ENCODE data around the gene CRYZ. TPM values are rescaled to one million over a fixed set of nuclear protein-coding genes. Genes with fewer than 3 reads are reported as not detected.
"Not testable (repeated sequence)": the region's sequence is repeated elsewhere in the genome, so short reads cannot be mapped to it uniquely, and the experiment has no call there.

Gene CRYZ
- total RNA-seq, 2 experiments from 2014 or later = 32.1 to 33.8 TPM

DNA sequence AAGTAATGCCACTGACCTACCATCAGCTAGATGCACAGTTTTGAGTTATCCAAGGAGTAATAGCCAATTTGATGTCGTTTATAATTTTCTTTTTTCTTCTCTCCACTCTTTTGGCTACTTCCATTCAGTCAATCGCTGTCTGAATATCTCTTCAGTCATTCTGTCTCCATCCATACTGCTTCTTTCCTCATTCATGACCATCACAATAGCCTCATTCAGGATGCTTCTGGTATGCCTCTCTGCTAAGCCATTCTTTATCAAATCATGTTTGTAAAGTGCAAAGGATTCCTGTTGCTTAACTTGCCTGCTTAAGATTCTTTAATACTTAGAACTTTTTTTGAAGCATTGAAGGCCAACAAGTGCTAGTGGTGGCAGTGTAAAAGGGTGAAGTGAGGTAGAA is 20.3 kb upstream of the CRYZ start:
- no peaks in the 10 kb centered on the region for H3K4me1 Mint-ChIP-seq
- H3K9me3 Mint-ChIP-seq = peaks cover 14% of the 10 kb centered on the region
- no peak overlapping the region for H3K4me3 Mint-ChIP-seq
- peaks cover 76% of the 10 kb centered on the region for H3K36me3 Mint-ChIP-seq (ENCODE audit: low read depth)
- ChIA-PET POLR2A (no interaction called here), CTCF (no interaction called here)
- H3K27ac Mint-ChIP-seq = no peak overlapping the region
- H3K27me3 Mint-ChIP-seq = no peaks in the 10 kb centered on the region
- DNase-seq = no peak

- ChIA-PET POLR2A (no interaction called here), CTCF (no interaction called here)
- Mint-ChIP-seq H3K36me3 (ENCODE audit: low read depth) (peaks cover 67% of the 10 kb centered on the region), H3K9me3 (peaks cover 12% of the 10 kb centered on the region), H3K4me3 (no peak overlapping the region), H3K27ac (peak overlapping the region; percentile 42), H3K27me3 (no peaks in the 10 kb centered on the region), H3K4me1 (no peaks in the 10 kb centered on the region)
- no peak for DNase-seq
These were observed 16.1 kb upstream of the CRYZ start for GRCh38 chr1:74748960-74749359.

GRCh38 chr1:74745247-74745646 is 12.4 kb upstream of the CRYZ start:
- H3K27me3 Mint-ChIP-seq, H3K4me3 Mint-ChIP-seq, DNase-seq, H3K27ac Mint-ChIP-seq, H3K4me1 Mint-ChIP-seq, POLR2A ChIA-PET: not testable (repeated sequence)
- Mint-ChIP-seq H3K9me3 (peaks cover 24% of the 10 kb centered on the region), H3K36me3 (ENCODE audit: low read depth) (peaks cover 76% of the 10 kb centered on the region)
- CTCF ChIA-PET = interaction anchor here (1.1 kb wide), 1 partner anchor 11 kb away, joined by 3 read pairs; no protein-coding TSS in a partner anchor

GRCh38 chr1:74740307-74740980 is 7.6 kb upstream of the CRYZ start:
- H3K4me3 Mint-ChIP-seq, H3K27me3 Mint-ChIP-seq, H3K4me1 Mint-ChIP-seq, POLR2A ChIA-PET, H3K27ac Mint-ChIP-seq, CTCF ChIA-PET, DNase-seq: not testable (repeated sequence)
- H3K36me3 Mint-ChIP-seq (ENCODE audit: low read depth) = peaks cover 75% of the 10 kb centered on the region
- peaks cover 28% of the 10 kb centered on the region for H3K9me3 Mint-ChIP-seq

DNA sequence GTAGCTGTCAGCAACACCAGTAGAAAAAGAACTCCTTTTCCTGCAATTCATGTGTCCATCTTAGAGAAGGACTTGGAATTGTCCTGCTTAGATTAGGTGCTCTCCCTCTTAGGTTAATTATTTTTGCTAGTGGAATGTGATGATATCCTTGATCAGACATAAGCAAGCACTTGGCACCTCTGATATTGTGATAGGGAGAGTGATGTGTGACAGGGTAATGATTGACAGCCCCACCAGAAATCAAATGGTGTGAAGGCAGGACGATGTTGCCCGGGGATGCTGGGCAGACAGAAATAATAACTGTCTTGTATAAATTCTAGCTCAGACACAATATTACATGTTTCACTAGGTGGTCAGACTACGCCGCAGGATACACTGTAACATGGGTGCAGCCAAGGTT is 4.5 kb upstream of the CRYZ start:
- Mint-ChIP-seq H3K36me3 (ENCODE audit: low read depth) (peaks cover 50% of the 10 kb centered on the region), H3K27me3 (no peaks in the 10 kb centered on the region), H3K27ac (no peak overlapping the region), H3K4me3 (no peak overlapping the region), H3K9me3 (peaks cover 13% of the 10 kb centered on the region), H3K4me1 (peaks cover 15% of the 10 kb centered on the region)
- POLR2A ChIA-PET = no interaction called here
- CTCF ChIA-PET = no interaction called here
- no peak for DNase-seq

- H3K27me3 Mint-ChIP-seq = no peaks in the 10 kb centered on the region
- CTCF ChIA-PET = interaction anchor here (0.7 to 2.1 kb wide), 11 partner anchors 9 to 33 kb away, joined by 3 to 6 read pairs (median 4); no protein-coding TSS in a partner anchor
- POLR2A ChIA-PET = interaction anchor here (0.6 kb wide), 1 partner anchor 19 kb away, joined by 10 read pairs; no protein-coding TSS in a partner anchor
These were observed 994 bp upstream of the CRYZ start for GRCh38 chr1:74733604-74734484.

GRCh38 chr1:74732071-74732946 is 541 bp downstream of the CRYZ start:
- H3K27me3 Mint-ChIP-seq, DNase-seq, H3K9me3 Mint-ChIP-seq, POLR2A ChIA-PET: not testable (repeated sequence)
- Mint-ChIP-seq H3K4me1 (peaks cover 31% of the 10 kb centered on the region), H3K36me3 (ENCODE audit: low read depth) (peaks cover 14% of the 10 kb centered on the region), H3K27ac (peak overlapping the region; percentile 99), H3K4me3 (peak overlapping the region; percentile 97)
- CTCF ChIA-PET = interaction anchor here (1.2 to 2.1 kb wide), 4 partner anchors 10 to 22 kb away, joined by 3 to 6 read pairs (median 4); no protein-coding TSS in a partner anchor

More at GRCh38 chr1:74733604-74734484, 994 bp upstream of the CRYZ start:
- Mint-ChIP-seq H3K9me3 (no peaks in the 10 kb centered on the region), H3K27ac (peak overlapping the region; percentile 99), H3K4me3 (peak overlapping the region; percentile 97), H3K4me1 (peaks cover 31% of the 10 kb centered on the region), H3K36me3 (ENCODE audit: low read depth) (peaks cover 22% of the 10 kb centered on the region)
- DNase-seq = peak; percentile 78

- POLR2A ChIA-PET = no interaction called here
- peaks cover 18% of the 10 kb centered on the region for H3K36me3 Mint-ChIP-seq (ENCODE audit: low read depth)
- no peaks in the 10 kb centered on the region for H3K27me3 Mint-ChIP-seq
- H3K27ac Mint-ChIP-seq = peak overlapping the region; percentile 77
- H3K4me3 Mint-ChIP-seq = peak overlapping the region; percentile 56
- no peak for DNase-seq
- peaks cover 31% of the 10 kb centered on the region for H3K4me1 Mint-ChIP-seq
- H3K9me3 Mint-ChIP-seq = peaks cover 7% of the 10 kb centered on the region
- CTCF ChIA-PET = no interaction called here
These were observed 1.3 kb downstream of the CRYZ start for GRCh38 chr1:74731399-74732052.

DNA sequence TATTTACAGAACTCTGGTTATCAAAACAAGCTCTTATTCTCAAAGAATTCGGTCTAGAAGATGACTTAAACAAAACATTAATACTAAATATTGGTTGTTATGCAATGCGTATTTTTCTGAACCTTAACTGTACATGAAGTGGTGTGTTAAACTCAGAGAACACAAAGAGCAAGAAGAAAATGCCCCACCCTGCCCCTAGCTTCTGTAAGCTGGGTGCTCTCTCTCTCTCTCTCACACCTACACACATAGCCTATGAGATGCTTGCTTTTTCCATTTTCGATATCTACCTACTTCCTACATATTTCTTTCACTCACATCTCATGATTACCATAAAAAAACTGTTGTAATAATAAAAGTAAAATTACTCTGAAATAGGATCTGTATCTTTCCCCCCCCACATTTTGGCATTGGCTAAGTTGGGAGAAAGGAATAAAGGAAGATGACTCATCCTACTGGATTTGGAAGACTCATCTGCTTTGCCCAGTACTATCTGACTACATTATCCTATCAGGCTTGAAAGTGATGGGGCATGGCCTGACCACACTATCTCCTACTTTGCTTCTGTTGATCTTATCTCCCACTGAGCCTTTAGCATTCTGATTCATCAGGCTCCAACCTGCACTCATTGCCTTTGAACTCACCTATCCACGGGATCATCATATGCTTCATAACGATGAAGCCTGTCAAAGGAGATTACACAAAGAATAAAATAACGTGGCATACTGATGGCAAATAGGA is 2.9 kb downstream of the CRYZ start:
- no peak overlapping the region for H3K4me3 Mint-ChIP-seq
- ChIA-PET POLR2A (no interaction called here), CTCF (interaction anchor here (1.0 kb wide), 1 partner anchor 12 kb away, joined by 3 read pairs; no protein-coding TSS in a partner anchor)
- DNase-seq = no peak
- H3K36me3 Mint-ChIP-seq (ENCODE audit: low read depth) = peaks cover 29% of the 10 kb centered on the region
- H3K27ac Mint-ChIP-seq = no peak overlapping the region
- no peaks in the 10 kb centered on the region for H3K27me3 Mint-ChIP-seq
- H3K9me3 Mint-ChIP-seq = peaks cover 12% of the 10 kb centered on the region
- peaks cover 31% of the 10 kb centered on the region for H3K4me1 Mint-ChIP-seq

DNA sequence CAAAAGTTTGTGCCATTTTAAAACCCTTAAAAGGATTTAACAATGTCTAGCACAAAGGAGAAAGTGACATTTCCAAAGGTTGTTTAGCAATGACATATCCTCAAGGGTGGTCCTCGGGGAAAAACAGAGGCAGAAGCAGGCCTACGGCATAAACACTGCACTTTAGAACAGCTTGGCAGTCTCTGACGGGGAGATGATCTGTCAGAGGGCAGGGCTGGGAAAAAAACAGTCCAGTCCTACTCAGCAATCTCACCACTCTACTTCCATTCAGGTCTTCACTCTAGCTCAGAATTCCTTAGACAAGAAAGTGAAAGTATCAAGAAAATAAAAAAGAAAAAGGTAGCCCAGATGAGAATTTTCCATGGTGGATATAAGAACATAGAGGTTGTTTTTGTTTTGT is 4.1 kb downstream of the CRYZ start:
- Mint-ChIP-seq H3K36me3 (ENCODE audit: low read depth) (peaks cover 39% of the 10 kb centered on the region), H3K27me3 (no peaks in the 10 kb centered on the region), H3K4me3 (no peak overlapping the region), H3K27ac (no peak overlapping the region), H3K4me1 (peaks cover 21% of the 10 kb centered on the region), H3K9me3 (peaks cover 14% of the 10 kb centered on the region)
- ChIA-PET POLR2A (interaction anchor here (0.6 kb wide), 1 partner anchor 30 kb away, joined by 3 read pairs; no protein-coding TSS in a partner anchor), CTCF (interaction anchor here (0.7 kb wide), 1 partner anchor 586 kb away, joined by 3 read pairs; no protein-coding TSS in a partner anchor)
- no peak for DNase-seq

- ChIA-PET POLR2A (no interaction called here), CTCF (no interaction called here)
- DNase-seq = no peak
- Mint-ChIP-seq H3K27ac (no peak overlapping the region), H3K36me3 (ENCODE audit: low read depth) (peaks cover 52% of the 10 kb centered on the region), H3K9me3 (peaks cover 14% of the 10 kb centered on the region), H3K4me1 (peaks cover 12% of the 10 kb centered on the region), H3K27me3 (no peaks in the 10 kb centered on the region), H3K4me3 (no peak overlapping the region)
These were observed 6.8 kb downstream of the CRYZ start for GRCh38 chr1:74726063-74726462.
